ENCODE measurements around the gene WARS2.
"Not testable (repeated sequence)": the region's sequence is repeated elsewhere in the genome, so short reads cannot be mapped to it uniquely, and the experiment has no call there.

Gene WARS2

GRCh38 chr1:119139857-119140176, 636 bp downstream of the WARS2 start:
- no peak for DNase-seq (ENCODE audit: low spot score)

GRCh38 chr1:119139403-119139802, 1.1 kb downstream of the WARS2 start:
- peak; percentile 2 for DNase-seq (ENCODE audit: low spot score)

GRCh38 chr1:119136401-119136800, 4.1 kb downstream of the WARS2 start:
- DNase-seq (ENCODE audit: low spot score) = no peak

- no peak for DNase-seq (ENCODE audit: low spot score)
Observed at GRCh38 chr1:119133987-119134386, 6.5 kb downstream of the WARS2 start.

GRCh38 chr1:119132179-119132578, 8.3 kb downstream of the WARS2 start:
- no peak for DNase-seq (ENCODE audit: low spot score)

GRCh38 chr1:119125874-119126273, 14.6 kb downstream of the WARS2 start:
- no peak for DNase-seq (ENCODE audit: low spot score)

- DNase-seq (ENCODE audit: low spot score) = no peak
Observed at GRCh38 chr1:119124764-119125163, 15.7 kb downstream of the WARS2 start.

GRCh38 chr1:119121872-119122271, 18.6 kb downstream of the WARS2 start:
- not testable (repeated sequence) for DNase-seq (ENCODE audit: low spot score)

GRCh38 chr1:119116725-119117124, 23.7 kb downstream of the WARS2 start:
- DNase-seq (ENCODE audit: low spot score) = no peak

- no peak for DNase-seq (ENCODE audit: low spot score)
Observed at GRCh38 chr1:119115736-119116135, 24.7 kb downstream of the WARS2 start.

- DNase-seq (ENCODE audit: low spot score) = no peak
Observed at GRCh38 chr1:119115311-119115710, 25.1 kb downstream of the WARS2 start.

GRCh38 chr1:119114786-119115185, 25.7 kb downstream of the WARS2 start:
- DNase-seq (ENCODE audit: low spot score) = no peak

GRCh38 chr1:119112791-119113190, 27.7 kb downstream of the WARS2 start:
- DNase-seq (ENCODE audit: low spot score) = no peak

- no peak for DNase-seq (ENCODE audit: low spot score)
Observed at GRCh38 chr1:119112244-119112643, 28.2 kb downstream of the WARS2 start.

GRCh38 chr1:119108988-119109387, 31.5 kb downstream of the WARS2 start:
- DNase-seq (ENCODE audit: low spot score) = no peak

GRCh38 chr1:119103764-119104163, 36.7 kb downstream of the WARS2 start:
- no peak for DNase-seq (ENCODE audit: low spot score)

GRCh38 chr1:119102051-119102450, 38.4 kb downstream of the WARS2 start:
- DNase-seq (ENCODE audit: low spot score) = no peak

GRCh38 chr1:119101563-119101962, 38.9 kb downstream of the WARS2 start:
- DNase-seq (ENCODE audit: low spot score) = no peak

GRCh38 chr1:119099775-119100174, 40.7 kb downstream of the WARS2 start:
- no peak for DNase-seq (ENCODE audit: low spot score)

- no peak for DNase-seq (ENCODE audit: low spot score)
Observed at GRCh38 chr1:119097380-119097779, 43.1 kb downstream of the WARS2 start.

- DNase-seq (ENCODE audit: low spot score) = no peak
Observed at GRCh38 chr1:119093721-119094120, 46.7 kb downstream of the WARS2 start.

- no peak for DNase-seq (ENCODE audit: low spot score)
Observed at GRCh38 chr1:119091618-119092017, 48.8 kb downstream of the WARS2 start.

GRCh38 chr1:119090250-119090649, 50.2 kb downstream of the WARS2 start:
- no peak for DNase-seq (ENCODE audit: low spot score)

- no peak for DNase-seq (ENCODE audit: low spot score)
Observed at GRCh38 chr1:119086830-119087229, 53.6 kb downstream of the WARS2 start.

- no peak for DNase-seq (ENCODE audit: low spot score)
Observed at GRCh38 chr1:119084798-119085197, 55.7 kb downstream of the WARS2 start.
